H9 (cell line): Measurements from ENCODE around the gene RPRD1B. TPM values are rescaled to one million over a fixed set of nuclear protein-coding genes. Genes with fewer than 3 reads are reported as not detected.

ENCODE experiments used
- DNase-seq: peaks from one replicate; pipeline ENCODE4 v3.0.0-alpha.2; 2017
- H2AFZ ChIP-seq: one replicate; pipeline ENCODE4 v1.6.1; 2013; ENCODE audit warnings: mild to moderate bottlenecking, low read length, control low read depth, moderate library complexity
- H2AK5ac ChIP-seq: 2 replicates; pipeline ENCODE4 v1.6.1; 2013; ENCODE audit warnings: low read length, control low read depth, mixed read lengths; ENCODE audit not compliant: insufficient read length
- H2BK120ac ChIP-seq: one replicate; pipeline ENCODE4 v1.6.1; 2013; ENCODE audit warnings: low read depth, mild to moderate bottlenecking, low read length, control low read depth, inconsistent platforms; ENCODE audit not compliant: poor library complexity, severe bottlenecking
- H2BK12ac ChIP-seq: 2 replicates; pipeline ENCODE4 v1.6.1; 2013; ENCODE audit warnings: low read length, control low read depth, mixed read lengths, low read depth; ENCODE audit not compliant: insufficient read length
- H2BK15ac ChIP-seq: 2 replicates; pipeline ENCODE4 v1.6.1; 2013; ENCODE audit warnings: low read depth, low read length, control low read depth
- H2BK20ac ChIP-seq: one replicate; pipeline ENCODE4 v1.6.1; 2013; ENCODE audit warnings: low read depth, mild to moderate bottlenecking, low read length, control low read depth, inconsistent platforms; ENCODE audit not compliant: poor library complexity, severe bottlenecking
- H2BK5ac ChIP-seq: 2 replicates; pipeline ENCODE4 v1.6.1; 2013; ENCODE audit warnings: low read length, control low read depth, mixed read lengths; ENCODE audit not compliant: insufficient read length
- H3K14ac ChIP-seq: 2 replicates; pipeline ENCODE4 v1.6.1; 2013; ENCODE audit warnings: low read length, control low read depth; ENCODE audit not compliant: insufficient read depth
- H3K18ac ChIP-seq: 2 replicates; pipeline ENCODE4 v1.6.1; 2013; ENCODE audit warnings: low read depth, mild to moderate bottlenecking, mixed read lengths, low read length, control low read depth; ENCODE audit not compliant: insufficient read length
- H3K23ac ChIP-seq: 2 replicates; pipeline ENCODE4 v1.6.1; 2013; ENCODE audit warnings: low read length, control low read depth, mixed read lengths, low read depth; ENCODE audit not compliant: insufficient read length
- H3K23me2 ChIP-seq: 2 replicates; pipeline ENCODE4 v1.6.1; 2013; ENCODE audit warnings: low read depth, mild to moderate bottlenecking, mixed read lengths, low read length, control low read depth; ENCODE audit not compliant: insufficient read length, poor library complexity, severe bottlenecking
- H3K27ac ChIP-seq: 2 replicates; pipeline ENCODE4 v1.5.1; 2013; ENCODE audit warnings: low read length, control low read depth, mixed read lengths, low read depth; ENCODE audit not compliant: insufficient read length
- H3K27me3 ChIP-seq: 2 replicates; pipeline ENCODE4 v1.6.1; 2013; ENCODE audit warnings: low read length, control low read depth, inconsistent platforms; ENCODE audit not compliant: insufficient read depth
- H3K4ac ChIP-seq: 2 replicates; pipeline ENCODE4 v1.6.1; 2013; ENCODE audit warnings: low read depth, mild to moderate bottlenecking, control low read depth, inconsistent platforms, low read length, moderate library complexity
- H3K4me1 ChIP-seq: 2 replicates; pipeline ENCODE4 v1.6.1; 2013; ENCODE audit warnings: low read length, control low read depth, inconsistent platforms; ENCODE audit not compliant: insufficient read depth
- H3K4me2 ChIP-seq: 2 replicates; pipeline ENCODE4 v1.6.1; 2013; ENCODE audit warnings: low read length, control low read depth, mixed read lengths; ENCODE audit not compliant: insufficient read length, insufficient read depth
- H3K56ac ChIP-seq: 2 replicates; pipeline ENCODE4 v1.6.1; 2013; ENCODE audit warnings: low read depth, mild to moderate bottlenecking, mixed read lengths, low read length, control low read depth; ENCODE audit not compliant: insufficient read length
- H3K79me1 ChIP-seq: 2 replicates; pipeline ENCODE4 v1.6.1; 2013; ENCODE audit warnings: low read depth, mild to moderate bottlenecking, moderate library complexity, low read length, control low read depth, inconsistent platforms; ENCODE audit not compliant: insufficient read depth, poor library complexity, severe bottlenecking
- H3K79me2 ChIP-seq: 2 replicates; pipeline ENCODE4 v1.6.1; 2013; ENCODE audit warnings: low read length, control low read depth, inconsistent platforms; ENCODE audit not compliant: insufficient read depth
- H3K9ac ChIP-seq: 2 replicates; pipeline ENCODE4 v1.6.1; 2013; ENCODE audit warnings: low read length, control low read depth, mixed read lengths; ENCODE audit not compliant: insufficient read length; ENCODE audit errors: extremely low read depth
- H3K9me3 ChIP-seq: one replicate; pipeline ENCODE4 v1.6.1; 2013; ENCODE audit warnings: low read depth, low read length, inconsistent platforms; ENCODE audit not compliant: control insufficient read depth
- H3T11ph ChIP-seq: one replicate; pipeline ENCODE4 v1.6.1; 2013; ENCODE audit warnings: mild to moderate bottlenecking, low read length, control low read depth, inconsistent platforms
- H4K20me1 ChIP-seq: one replicate; pipeline ENCODE4 v1.6.1; 2013; ENCODE audit not compliant: control insufficient read depth, insufficient read length, insufficient read depth
- H4K5ac ChIP-seq: 2 replicates; pipeline ENCODE4 v1.6.1; 2013; ENCODE audit warnings: low read depth, mild to moderate bottlenecking, mixed read lengths, low read length, control low read depth; ENCODE audit not compliant: insufficient read length
- H4K8ac ChIP-seq: replicated peaks from 2 replicates; pipeline ENCODE4 v1.6.1; 2013; ENCODE audit warnings: low read length, control low read depth, mixed read lengths, low read depth; ENCODE audit not compliant: insufficient read length
- H4K91ac ChIP-seq: 2 replicates; pipeline ENCODE4 v1.6.1; 2013; ENCODE audit warnings: low read depth, mild to moderate bottlenecking, moderate library complexity, mixed read lengths, low read length, control low read depth; ENCODE audit not compliant: insufficient read length
- H3K27ac Mint-ChIP-seq, 3 experiments: 2 replicates in 2 of 3; 3 replicates in 1 of 3; pipeline ENCODE4 v1.8.0; 2020 to 2021; ENCODE audit warnings: mixed read lengths in 3 of 3, mild to moderate bottlenecking in 1 of 3, moderate library complexity in 1 of 3
- H3K27me3 Mint-ChIP-seq: 2 replicates; pipeline ENCODE4 v1.8.0; 2021; ENCODE audit warnings: low read depth, mild to moderate bottlenecking, moderate library complexity, mixed read lengths
- H3K36me3 Mint-ChIP-seq, 3 experiments: 2 replicates in 2 of 3; 3 replicates in 1 of 3; pipeline ENCODE4 v1.8.0; 2020 to 2021; ENCODE audit warnings: low read depth in 3 of 3, mixed read lengths in 3 of 3; ENCODE audit not compliant: insufficient read depth in 1 of 3
- H3K4me1 Mint-ChIP-seq, 2 experiments: 2 replicates each; pipeline ENCODE4 v1.8.0; 2020; ENCODE audit warnings: mixed read lengths in 2 of 2
- H3K4me3 Mint-ChIP-seq, 2 experiments: 2 replicates in 1 of 2; 3 replicates in 1 of 2; pipeline ENCODE4 v1.8.0; 2020 to 2021; ENCODE audit warnings: mild to moderate bottlenecking in 2 of 2, mixed read lengths in 2 of 2, moderate library complexity in 1 of 2
- H3K9me3 Mint-ChIP-seq, 2 experiments: 2 replicates in 1 of 2; 3 replicates in 1 of 2; pipeline ENCODE4 v1.8.0; 2020; ENCODE audit warnings: mild to moderate bottlenecking in 2 of 2, mixed read lengths in 2 of 2, moderate library complexity in 1 of 2
- CTCF ChIP-seq: fragments of 200-600 bp; sonication (generic); conservative IDR thresholded peaks from 3 replicates; pipeline ENCODE4 v1.8.0; 2021; ENCODE audit warnings: antibody characterized with exemption, mild to moderate bottlenecking
- WGBS: extraction: QIAGEN DNeasy Blood & Tissue Kit; methylation state at CpG from one replicate; pipeline ENCODE4 v1.1.7; 2013; ENCODE audit warnings: missing lambda C conversion rate, low lambda C conversion rate, mixed read lengths; ENCODE audit not compliant: insufficient read length; ENCODE audit errors: extremely low coverage; 5-methylcytosine and 5-hydroxymethylcytosine counted together
- total RNA-seq: library from RNA; stranded (reverse); gene quantifications from 2 replicates; pipeline ENCODE4 v1.2.1, GENCODE V29; 2021

RPRD1B gene
- total RNA-seq, 1 experiment from 2014 or later: 34.3 TPM

- no peak overlapping the region for H3K23ac ChIP-seq
- no peak overlapping the region for H3K56ac ChIP-seq
- no peak overlapping the region for H3K18ac ChIP-seq
- no peaks in the 10 kb centered on the region for H4K20me1 ChIP-seq
- no peak overlapping the region for H4K8ac ChIP-seq
- no peak overlapping the region for H2BK5ac ChIP-seq
- H2BK20ac ChIP-seq: no peak overlapping the region
- no peak overlapping the region for H3K4ac ChIP-seq
- H3K27me3 Mint-ChIP-seq: no peaks in the 10 kb centered on the region
- no peaks in the 10 kb centered on the region for H3K79me2 ChIP-seq
- no peaks in the 10 kb centered on the region for H3K79me1 ChIP-seq
- no peak overlapping the region for H3K4me3 Mint-ChIP-seq
- no peaks in the 10 kb centered on the region for H3K9me3 ChIP-seq
- no peak overlapping the region for H4K91ac ChIP-seq
- no peak overlapping the region for H2AFZ ChIP-seq
- H3K4me1 ChIP-seq: no peaks in the 10 kb centered on the region; the same call in 1 of the 2 replicates
- no peak overlapping the region for H2BK120ac ChIP-seq
- peaks cover 5 to 6% of the 10 kb centered on the region in 2 experiments; a peak in 2 of 4 replicates for H3K4me1 Mint-ChIP-seq
- H3K27me3 ChIP-seq: no peaks in the 10 kb centered on the region
- DNase-seq: no peak
- H3K9me3 Mint-ChIP-seq: no peaks in the 10 kb centered on the region
- no peak overlapping the region for H4K5ac ChIP-seq
- TF ChIP-seq CTCF: no peak
- H2BK15ac ChIP-seq: no peak overlapping the region
- no peak overlapping the region for H3K14ac ChIP-seq
- no peak overlapping the region for H3T11ph ChIP-seq
- H3K36me3 Mint-ChIP-seq: no peaks in the 10 kb centered on the region
- no peaks in the 10 kb centered on the region for H3K23me2 ChIP-seq
- H3K4me2 ChIP-seq: no peak overlapping the region
- no peak overlapping the region for H3K27ac ChIP-seq
- WGBS: no CpG with 5 or more reads among the region's 4 CpGs
- H2BK12ac ChIP-seq: no peak overlapping the region
- H2AK5ac ChIP-seq: no peak overlapping the region
- no peak overlapping the region for H3K9ac ChIP-seq
- H3K27ac Mint-ChIP-seq: peak overlapping the region in 1 of 3 experiments; percentile 30; a peak in 1 of 7 replicates
Observed at GRCh38 chr20:38120625-38120988, 87.1 kb downstream of the RPRD1B start.
